Mononuclear cell (primary cell): Measurements from ENCODE around the gene S1PR5. TPM values are rescaled to one million over a fixed set of nuclear protein-coding genes. Genes with fewer than 3 reads are reported as not detected.

Experiments
- H3K27me3 ChIP-seq: 2 replicates; pipeline ENCODE4 v1.6.0; 2011; ENCODE audit warnings: low read length, control low read depth; ENCODE audit not compliant: insufficient read depth
- H3K4me1 ChIP-seq: 2 replicates; pipeline ENCODE4 v1.5.1; 2011; ENCODE audit warnings: mild to moderate bottlenecking, low read length, control low read depth; ENCODE audit not compliant: insufficient read depth
- H3K4me3 ChIP-seq: 2 replicates; pipeline ENCODE4 v1.5.1; 2011; ENCODE audit warnings: mild to moderate bottlenecking, low read length, moderate library complexity
- H3K9me3 ChIP-seq: 2 replicates; pipeline ENCODE4 v1.5.1; 2011; ENCODE audit warnings: low read depth, mild to moderate bottlenecking, control low read depth, low read length
- total RNA-seq: library from RNA; depleted of rRNA; stranded (reverse); fragments of >200 nt; gene quantifications from one replicate; pipeline ENCODE4 v1.2.3, GENCODE V29; 2012

The S1PR5 gene
- total RNA-seq, 1 donor, result 36.9 TPM

DNA sequence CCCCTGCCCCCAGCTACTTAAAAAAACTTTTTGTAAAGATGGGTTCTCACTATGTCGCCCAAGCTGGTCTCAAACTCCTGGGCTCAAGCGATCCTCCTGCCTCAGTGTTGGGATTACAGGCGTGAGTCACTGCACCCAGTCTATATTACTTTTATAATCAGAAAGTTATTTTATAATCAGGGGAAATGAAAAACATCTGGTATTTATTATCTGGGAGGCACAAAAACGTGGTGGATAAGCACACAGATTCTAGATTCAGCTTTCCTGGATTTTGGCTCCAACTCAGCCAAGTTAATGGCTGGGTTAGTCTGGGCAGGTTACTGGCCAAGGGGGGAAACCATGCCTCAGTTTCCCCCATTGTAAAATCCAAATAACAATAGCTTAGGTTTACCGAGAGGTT lies 38.8 kb downstream of the S1PR5 start:
- no peak overlapping the region for H3K4me3 ChIP-seq
- H3K4me1 ChIP-seq, result peaks cover 17% of the 10 kb centered on the region
- H3K27me3 ChIP-seq, result no peaks in the 10 kb centered on the region
- H3K9me3 ChIP-seq, result no peaks in the 10 kb centered on the region

DNA sequence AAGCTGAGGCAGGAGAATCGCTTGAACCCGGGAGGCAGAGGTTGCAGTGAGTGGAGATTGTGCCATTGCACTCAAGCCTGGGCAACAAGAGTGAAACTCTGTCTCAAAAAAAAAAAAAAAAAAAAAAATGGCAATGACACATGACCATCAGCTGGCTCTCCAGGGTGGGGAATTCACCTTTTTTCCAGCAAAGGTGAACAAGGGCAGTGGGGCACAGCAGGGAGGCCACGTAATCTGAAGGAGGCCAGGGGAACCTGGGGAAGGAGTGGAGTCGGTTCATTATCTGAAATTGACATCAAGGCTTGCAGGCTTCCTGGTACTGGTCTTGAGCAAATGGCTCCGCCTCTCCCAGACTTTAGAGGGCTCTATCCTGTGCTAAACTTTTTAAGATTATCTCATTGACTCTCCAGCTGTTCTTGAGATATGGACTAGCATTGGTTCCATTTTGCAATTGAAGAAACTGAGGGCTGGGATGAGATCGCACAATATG lies 42.2 kb downstream of the S1PR5 start:
- Histone ChIP-seq H3K9me3 (no peaks in the 10 kb centered on the region), H3K27me3 (no peaks in the 10 kb centered on the region), H3K4me1 (peaks cover 13% of the 10 kb centered on the region), H3K4me3 (no peak overlapping the region)

DNA sequence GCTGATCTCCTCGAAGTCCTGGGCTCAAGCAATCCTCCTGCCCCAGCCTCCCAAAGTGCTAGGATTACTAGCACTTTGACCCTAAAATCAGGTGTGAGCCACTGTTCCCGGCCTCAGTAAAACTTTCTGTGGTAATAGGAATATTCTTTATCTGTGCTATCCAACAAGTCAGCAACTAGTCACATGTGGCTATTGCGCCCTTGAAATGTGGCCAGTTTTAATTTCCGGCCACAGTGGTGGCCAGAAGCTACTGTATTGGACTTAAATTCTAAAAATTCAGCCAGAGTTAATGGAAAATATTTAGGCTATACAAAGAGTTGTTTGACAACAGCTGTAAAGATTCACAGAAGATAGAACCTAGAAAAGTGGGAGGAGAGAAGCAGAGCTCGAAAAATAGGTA lies 44.1 kb downstream of the S1PR5 start:
- peaks cover under 1% of the 10 kb centered on the region for H3K4me1 ChIP-seq
- no peak overlapping the region for H3K4me3 ChIP-seq
- no peaks in the 10 kb centered on the region for H3K9me3 ChIP-seq
- no peaks in the 10 kb centered on the region for H3K27me3 ChIP-seq

DNA sequence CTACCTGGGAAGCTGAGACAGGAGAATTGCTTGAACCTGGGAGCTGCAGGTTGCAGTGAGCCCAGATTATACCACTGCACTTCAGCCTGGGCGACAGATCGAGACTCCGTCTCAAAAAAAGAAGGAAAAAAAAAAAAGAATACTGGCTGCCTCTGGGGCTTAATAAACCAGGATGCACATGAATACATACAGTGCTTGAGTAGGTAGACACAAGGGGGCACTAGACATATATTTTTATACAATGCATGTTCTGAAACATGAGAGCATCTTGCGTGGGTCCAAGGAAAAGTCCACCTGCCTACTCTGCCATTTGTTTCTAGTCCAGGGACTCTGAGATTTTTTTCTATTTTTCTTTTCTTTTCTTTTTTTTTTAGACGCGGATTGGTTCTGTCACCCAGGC lies 45.3 kb downstream of the S1PR5 start:
- H3K4me3 ChIP-seq, result no peak overlapping the region
- no peaks in the 10 kb centered on the region for H3K4me1 ChIP-seq
- no peaks in the 10 kb centered on the region for H3K9me3 ChIP-seq
- no peaks in the 10 kb centered on the region for H3K27me3 ChIP-seq

DNA sequence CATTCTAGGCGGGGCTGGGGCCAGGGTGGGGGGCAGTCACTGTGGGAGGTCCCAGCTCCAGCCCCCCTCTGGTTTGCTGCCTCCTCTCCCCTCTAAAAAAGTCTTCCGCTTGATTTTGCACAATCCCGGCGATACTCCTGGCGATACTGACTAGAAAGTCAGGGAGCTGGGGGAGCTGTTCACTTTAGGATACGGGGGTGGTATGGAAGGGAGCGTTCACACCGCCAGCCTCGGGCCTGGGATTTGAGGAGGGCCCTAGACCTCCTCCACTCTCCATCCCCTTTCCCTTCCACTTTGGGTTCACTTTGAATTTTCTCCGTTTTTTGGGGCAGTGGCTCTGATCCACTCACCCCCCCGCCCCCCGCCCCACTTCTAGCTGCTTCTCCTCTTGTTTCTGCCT lies 49.1 kb downstream of the S1PR5 start:
- H3K4me3 ChIP-seq, result no peak overlapping the region
- H3K27me3 ChIP-seq, result no peaks in the 10 kb centered on the region
- H3K9me3 ChIP-seq, result no peaks in the 10 kb centered on the region
- H3K4me1 ChIP-seq, result no peaks in the 10 kb centered on the region

DNA sequence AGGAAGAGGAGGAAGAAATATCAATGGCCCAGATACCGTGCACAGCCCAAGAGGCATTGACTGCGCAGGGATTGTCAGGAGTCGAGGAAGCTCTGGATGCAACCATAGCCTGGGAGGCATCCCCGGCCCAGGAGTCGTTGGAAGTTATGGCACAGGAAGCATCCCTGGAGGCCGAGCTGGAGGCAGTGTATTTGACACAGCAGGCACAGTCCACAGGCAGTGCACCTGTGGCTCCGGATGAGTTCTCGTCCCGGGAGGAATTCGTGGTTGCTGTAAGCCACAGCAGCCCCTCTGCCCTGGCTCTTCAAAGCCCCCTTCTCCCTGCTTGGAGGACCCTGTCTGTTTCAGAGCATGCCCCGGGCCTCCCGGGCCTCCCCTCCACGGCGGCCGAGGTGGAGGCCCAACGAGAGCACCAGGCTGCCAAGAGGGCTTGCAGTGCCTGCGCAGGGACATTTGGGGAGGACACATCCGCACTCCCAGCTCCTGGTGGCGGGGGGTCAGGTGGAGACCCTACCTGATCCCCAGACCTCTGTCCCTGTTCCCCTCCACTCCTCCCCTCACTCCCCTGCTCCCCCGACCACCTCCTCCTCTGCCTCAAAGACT lies 50.0 kb downstream of the S1PR5 start:
- Histone ChIP-seq H3K9me3 (no peaks in the 10 kb centered on the region), H3K4me1 (no peaks in the 10 kb centered on the region), H3K27me3 (no peaks in the 10 kb centered on the region), H3K4me3 (no peak overlapping the region)

DNA sequence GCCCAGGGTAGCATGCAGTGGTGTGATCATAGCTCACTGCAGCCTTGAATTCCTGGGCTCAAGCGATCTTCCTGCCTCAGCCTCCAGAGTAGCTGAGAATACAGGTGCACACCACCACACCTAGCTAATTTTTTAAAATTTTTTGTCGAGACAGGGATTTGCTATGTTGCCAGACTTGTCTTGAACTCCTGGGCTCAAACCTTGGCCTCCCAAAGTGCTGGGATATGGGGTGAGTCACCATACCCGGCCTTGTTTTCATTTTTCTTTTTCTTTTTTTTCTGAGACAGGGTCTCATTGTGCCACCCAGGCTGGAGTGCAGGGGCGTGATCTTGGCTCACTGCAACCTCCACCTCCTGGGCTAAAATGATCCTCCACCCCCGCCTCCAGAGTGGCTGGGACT lies 52.8 kb downstream of the S1PR5 start:
- no peaks in the 10 kb centered on the region for H3K9me3 ChIP-seq
- peaks cover 7% of the 10 kb centered on the region for H3K4me1 ChIP-seq
- no peaks in the 10 kb centered on the region for H3K27me3 ChIP-seq
- no peak overlapping the region for H3K4me3 ChIP-seq

Other genes starting within 250 kb of the S1PR5 start
- 170 TPM for gene ICAM1, start 246.3 kb downstream of the S1PR5 start, total RNA-seq
- gene ICAM4, start 230.5 kb downstream of the S1PR5 start, total RNA-seq, result 7.9 TPM
- 0.42 TPM for gene ICAM5, start 227.5 kb downstream of the S1PR5 start, total RNA-seq
- gene ZGLP1, start 207.6 kb downstream of the S1PR5 start, total RNA-seq, result 1.6 TPM
- gene FDX2, start 201.4 kb downstream of the S1PR5 start, total RNA-seq, result 1.5 TPM
- 9.6 TPM for gene RAVER1, start 183.9 kb downstream of the S1PR5 start, total RNA-seq
- 151 TPM for gene ICAM3, start 177.8 kb downstream of the S1PR5 start, total RNA-seq
- 93.2 TPM for gene TYK2, start 136.9 kb downstream of the S1PR5 start, total RNA-seq
- 114 TPM for gene CDC37, start 113.9 kb downstream of the S1PR5 start, total RNA-seq
- gene PDE4A, start 96.9 kb downstream of the S1PR5 start, total RNA-seq, result 7.2 TPM
- gene KEAP1, start 14.1 kb downstream of the S1PR5 start, total RNA-seq, result 10.4 TPM
- 30.7 TPM for gene ATG4D, start 26.5 kb upstream of the S1PR5 start, total RNA-seq
- 6.7 TPM for gene KRI1, start 48.6 kb upstream of the S1PR5 start, total RNA-seq
- 84.0 TPM for gene CDKN2D, start 51.5 kb upstream of the S1PR5 start, total RNA-seq
- 0.63 TPM for gene AP1M2, start 69.9 kb upstream of the S1PR5 start, total RNA-seq
- 57.1 TPM for gene SLC44A2, start 108.1 kb upstream of the S1PR5 start, total RNA-seq
- 212 TPM for gene ILF3, start 136.9 kb upstream of the S1PR5 start, total RNA-seq
- gene QTRT1, start 184.0 kb upstream of the S1PR5 start, total RNA-seq, result 13.9 TPM
- gene DNM2, start 200.6 kb upstream of the S1PR5 start, total RNA-seq, result 149 TPM